H9 (cell line): ENCODE measurements around the gene HBG2. TPM values are rescaled to one million over a fixed set of nuclear protein-coding genes. Genes with fewer than 3 reads are reported as not detected.

Experiments used
- DNase-seq: peaks from one replicate; pipeline ENCODE4 v3.0.0-alpha.2; 2017
- H2AFZ ChIP-seq: one replicate; pipeline ENCODE4 v1.6.1; 2013; ENCODE audit warnings: mild to moderate bottlenecking, low read length, control low read depth, moderate library complexity
- H2AK5ac ChIP-seq: 2 replicates; pipeline ENCODE4 v1.6.1; 2013; ENCODE audit warnings: low read length, control low read depth, mixed read lengths; ENCODE audit not compliant: insufficient read length
- H2BK120ac ChIP-seq: one replicate; pipeline ENCODE4 v1.6.1; 2013; ENCODE audit warnings: low read depth, mild to moderate bottlenecking, low read length, control low read depth, inconsistent platforms; ENCODE audit not compliant: poor library complexity, severe bottlenecking
- H2BK12ac ChIP-seq: 2 replicates; pipeline ENCODE4 v1.6.1; 2013; ENCODE audit warnings: low read length, control low read depth, mixed read lengths, low read depth; ENCODE audit not compliant: insufficient read length
- H2BK15ac ChIP-seq: 2 replicates; pipeline ENCODE4 v1.6.1; 2013; ENCODE audit warnings: low read depth, low read length, control low read depth
- H2BK20ac ChIP-seq: one replicate; pipeline ENCODE4 v1.6.1; 2013; ENCODE audit warnings: low read depth, mild to moderate bottlenecking, low read length, control low read depth, inconsistent platforms; ENCODE audit not compliant: poor library complexity, severe bottlenecking
- H2BK5ac ChIP-seq: 2 replicates; pipeline ENCODE4 v1.6.1; 2013; ENCODE audit warnings: low read length, control low read depth, mixed read lengths; ENCODE audit not compliant: insufficient read length
- H3K14ac ChIP-seq: 2 replicates; pipeline ENCODE4 v1.6.1; 2013; ENCODE audit warnings: low read length, control low read depth; ENCODE audit not compliant: insufficient read depth
- H3K18ac ChIP-seq: 2 replicates; pipeline ENCODE4 v1.6.1; 2013; ENCODE audit warnings: low read depth, mild to moderate bottlenecking, mixed read lengths, low read length, control low read depth; ENCODE audit not compliant: insufficient read length
- H3K23ac ChIP-seq: 2 replicates; pipeline ENCODE4 v1.6.1; 2013; ENCODE audit warnings: low read length, control low read depth, mixed read lengths, low read depth; ENCODE audit not compliant: insufficient read length
- H3K23me2 ChIP-seq: 2 replicates; pipeline ENCODE4 v1.6.1; 2013; ENCODE audit warnings: low read depth, mild to moderate bottlenecking, mixed read lengths, low read length, control low read depth; ENCODE audit not compliant: insufficient read length, poor library complexity, severe bottlenecking
- H3K27ac ChIP-seq: 2 replicates; pipeline ENCODE4 v1.5.1; 2013; ENCODE audit warnings: low read length, control low read depth, mixed read lengths, low read depth; ENCODE audit not compliant: insufficient read length
- H3K27me3 ChIP-seq: 2 replicates; pipeline ENCODE4 v1.6.1; 2013; ENCODE audit warnings: low read length, control low read depth, inconsistent platforms; ENCODE audit not compliant: insufficient read depth
- H3K4ac ChIP-seq: 2 replicates; pipeline ENCODE4 v1.6.1; 2013; ENCODE audit warnings: low read depth, mild to moderate bottlenecking, control low read depth, inconsistent platforms, low read length, moderate library complexity
- H3K4me1 ChIP-seq: 2 replicates; pipeline ENCODE4 v1.6.1; 2013; ENCODE audit warnings: low read length, control low read depth, inconsistent platforms; ENCODE audit not compliant: insufficient read depth
- H3K4me2 ChIP-seq: 2 replicates; pipeline ENCODE4 v1.6.1; 2013; ENCODE audit warnings: low read length, control low read depth, mixed read lengths; ENCODE audit not compliant: insufficient read length, insufficient read depth
- H3K56ac ChIP-seq: 2 replicates; pipeline ENCODE4 v1.6.1; 2013; ENCODE audit warnings: low read depth, mild to moderate bottlenecking, mixed read lengths, low read length, control low read depth; ENCODE audit not compliant: insufficient read length
- H3K79me1 ChIP-seq: 2 replicates; pipeline ENCODE4 v1.6.1; 2013; ENCODE audit warnings: low read depth, mild to moderate bottlenecking, moderate library complexity, low read length, control low read depth, inconsistent platforms; ENCODE audit not compliant: insufficient read depth, poor library complexity, severe bottlenecking
- H3K79me2 ChIP-seq: 2 replicates; pipeline ENCODE4 v1.6.1; 2013; ENCODE audit warnings: low read length, control low read depth, inconsistent platforms; ENCODE audit not compliant: insufficient read depth
- H3K9ac ChIP-seq: 2 replicates; pipeline ENCODE4 v1.6.1; 2013; ENCODE audit warnings: low read length, control low read depth, mixed read lengths; ENCODE audit not compliant: insufficient read length; ENCODE audit errors: extremely low read depth
- H3K9me3 ChIP-seq: one replicate; pipeline ENCODE4 v1.6.1; 2013; ENCODE audit warnings: low read depth, low read length, inconsistent platforms; ENCODE audit not compliant: control insufficient read depth
- H3T11ph ChIP-seq: one replicate; pipeline ENCODE4 v1.6.1; 2013; ENCODE audit warnings: mild to moderate bottlenecking, low read length, control low read depth, inconsistent platforms
- H4K20me1 ChIP-seq: one replicate; pipeline ENCODE4 v1.6.1; 2013; ENCODE audit not compliant: control insufficient read depth, insufficient read length, insufficient read depth
- H4K5ac ChIP-seq: 2 replicates; pipeline ENCODE4 v1.6.1; 2013; ENCODE audit warnings: low read depth, mild to moderate bottlenecking, mixed read lengths, low read length, control low read depth; ENCODE audit not compliant: insufficient read length
- H4K8ac ChIP-seq: replicated peaks from 2 replicates; pipeline ENCODE4 v1.6.1; 2013; ENCODE audit warnings: low read length, control low read depth, mixed read lengths, low read depth; ENCODE audit not compliant: insufficient read length
- H4K91ac ChIP-seq: 2 replicates; pipeline ENCODE4 v1.6.1; 2013; ENCODE audit warnings: low read depth, mild to moderate bottlenecking, moderate library complexity, mixed read lengths, low read length, control low read depth; ENCODE audit not compliant: insufficient read length
- H3K27ac Mint-ChIP-seq, 3 experiments: 2 replicates in 2 of 3; 3 replicates in 1 of 3; pipeline ENCODE4 v1.8.0; 2020 to 2021; ENCODE audit warnings: mixed read lengths in 3 of 3, mild to moderate bottlenecking in 1 of 3, moderate library complexity in 1 of 3
- H3K27me3 Mint-ChIP-seq: 2 replicates; pipeline ENCODE4 v1.8.0; 2021; ENCODE audit warnings: low read depth, mild to moderate bottlenecking, moderate library complexity, mixed read lengths
- H3K36me3 Mint-ChIP-seq, 3 experiments: 2 replicates in 2 of 3; 3 replicates in 1 of 3; pipeline ENCODE4 v1.8.0; 2020 to 2021; ENCODE audit warnings: low read depth in 3 of 3, mixed read lengths in 3 of 3; ENCODE audit not compliant: insufficient read depth in 1 of 3
- H3K4me1 Mint-ChIP-seq, 2 experiments: 2 replicates each; pipeline ENCODE4 v1.8.0; 2020; ENCODE audit warnings: mixed read lengths in 2 of 2
- H3K4me3 Mint-ChIP-seq, 2 experiments: 2 replicates in 1 of 2; 3 replicates in 1 of 2; pipeline ENCODE4 v1.8.0; 2020 to 2021; ENCODE audit warnings: mild to moderate bottlenecking in 2 of 2, mixed read lengths in 2 of 2, moderate library complexity in 1 of 2
- H3K9me3 Mint-ChIP-seq, 2 experiments: 2 replicates in 1 of 2; 3 replicates in 1 of 2; pipeline ENCODE4 v1.8.0; 2020; ENCODE audit warnings: mild to moderate bottlenecking in 2 of 2, mixed read lengths in 2 of 2, moderate library complexity in 1 of 2
- CTCF ChIP-seq: fragments of 200-600 bp; sonication (generic); conservative IDR thresholded peaks from 3 replicates; pipeline ENCODE4 v1.8.0; 2021; ENCODE audit warnings: antibody characterized with exemption, mild to moderate bottlenecking
- WGBS: extraction: QIAGEN DNeasy Blood & Tissue Kit; methylation state at CpG from one replicate; pipeline ENCODE4 v1.1.7; 2013; ENCODE audit warnings: missing lambda C conversion rate, low lambda C conversion rate, mixed read lengths; ENCODE audit not compliant: insufficient read length; ENCODE audit errors: extremely low coverage; 5-methylcytosine and 5-hydroxymethylcytosine counted together
- total RNA-seq: library from RNA; stranded (reverse); gene quantifications from 2 replicates; pipeline ENCODE4 v1.2.1, GENCODE V29; 2021

The HBG2 gene
- total RNA-seq, 1 experiment from 2014 or later, result not detected

- Mint-ChIP-seq H3K36me3 (no peaks in the 10 kb centered on the region), H3K4me1 (no peaks in the 10 kb centered on the region), H3K27me3 (peaks cover 6% of the 10 kb centered on the region), H3K27ac (no peak overlapping the region), H3K4me3 (no peak overlapping the region), H3K9me3 (no peaks in the 10 kb centered on the region)
- Histone ChIP-seq H3K23me2 (no peaks in the 10 kb centered on the region), H3K4me2 (no peak overlapping the region), H2BK15ac (no peak overlapping the region), H3K79me1 (no peaks in the 10 kb centered on the region), H3K18ac (no peak overlapping the region), H4K20me1 (no peaks in the 10 kb centered on the region), H4K5ac (no peak overlapping the region), H3K4ac (no peak overlapping the region), H3K27me3 (no peaks in the 10 kb centered on the region), H4K8ac (no peak overlapping the region), H4K91ac (no peak overlapping the region), H3K9me3 (no peaks in the 10 kb centered on the region), H2BK120ac (no peak overlapping the region), H3K9ac (no peak overlapping the region), H2AFZ (no peak overlapping the region), H3K56ac (no peak overlapping the region), H3K23ac (no peak overlapping the region), H3K14ac (no peak overlapping the region), H2BK20ac (no peak overlapping the region), H3K4me1 (no peaks in the 10 kb centered on the region), H2BK5ac (no peak overlapping the region), H3T11ph (no peak overlapping the region), H3K27ac (no peak overlapping the region), H2BK12ac (no peak overlapping the region), H2AK5ac (no peak overlapping the region), H3K79me2 (no peaks in the 10 kb centered on the region)
- no peak for DNase-seq
- no peak for TF ChIP-seq CTCF
- WGBS, result no CpG with 5 or more reads among the region's 1 CpG
These were observed 14.5 kb downstream of the HBG2 start for GRCh38 chr11:5240056-5240455.
